GM12891 (cell line): ENCODE data around the gene UQCR11.

ENCODE experiments used
- DNase-seq: peaks from one replicate; pipeline ENCODE4 v3.0.0; 2011; ENCODE audit warnings: low spot score; ENCODE audit not compliant: insufficient read length
- FAIRE-seq: peaks from 2 replicates; lab custom pipeline; 2011; peaks lifted over from hg19 to GRCh38; lab: Jason Lieb, UNC
- PAX5 ChIP-seq: IDR thresholded peaks from 2 replicates; pipeline ENCODE4 v1.6.1; 2011; ENCODE audit warnings: low read length, moderate library complexity, mild to moderate bottlenecking; ENCODE audit not compliant: insufficient read depth, severe bottlenecking
- POLR2A ChIP-seq: IDR thresholded peaks from 2 replicates; pipeline ENCODE4 v1.6.1; 2011; ENCODE audit warnings: low read depth, low read length, control low read depth
- POLR2AphosphoS5 ChIP-seq: IDR thresholded peaks from 2 replicates; pipeline ENCODE4 v1.6.1; 2011; ENCODE audit warnings: low read depth, low read length, control low read depth
- POU2F2 ChIP-seq: IDR thresholded peaks from 2 replicates; pipeline ENCODE4 v1.6.1; 2011; ENCODE audit warnings: low read depth, mild to moderate bottlenecking, control low read depth, low read length, moderate library complexity
- SPI1 ChIP-seq: IDR thresholded peaks from 2 replicates; pipeline ENCODE4 v1.6.1; 2011; ENCODE audit warnings: low read depth, low read length, control low read depth
- TAF1 ChIP-seq: IDR thresholded peaks from 2 replicates; pipeline ENCODE4 v1.6.1; 2011; ENCODE audit warnings: low read depth, low read length, control low read depth

UQCR11 gene

GRCh38 chr19:1592755-1593500 lies 12.3 kb downstream of the UQCR11 start, which contains the start of gene MBD3:
TSS of gene MBD3 (minus strand) at chr19:1592865. CDS start at chr19:1592631, 234 bp downstream.
- FAIRE-seq: peak; percentile 96
- DNase-seq: peak; percentile 94
- TF ChIP-seq POLR2A (peak; percentile 17; the same call in 1 of the 2 replicates), SPI1 (no peak), TAF1 (0 out of 2 replicates have a peak, but pooled peaks have one; percentile 37), POU2F2 (no peak)

GRCh38 chr19:1592024-1592754 lies 13.1 kb downstream of the UQCR11 start:
- no peak for FAIRE-seq
- peak; percentile 96 for DNase-seq
- TF ChIP-seq TAF1 (peak; percentile 83), PAX5 (no peak), POLR2AphosphoS5 (peak; percentile 92), SPI1 (no peak), POLR2A (peak; percentile 91), POU2F2 (peak; percentile 74)

GRCh38 chr19:1591421-1592023 lies 13.7 kb downstream of the UQCR11 start:
- DNase-seq (no peak), FAIRE-seq (no peak)
- TF ChIP-seq PAX5: no peak
- no peak for TF ChIP-seq POLR2AphosphoS5
- no peak for TF ChIP-seq SPI1
- no peak for TF ChIP-seq TAF1
- TF ChIP-seq POU2F2: no peak
- no peak; the same call in 1 of the 2 replicates for TF ChIP-seq POLR2A

GRCh38 chr19:1590641-1591397 lies 14.4 kb downstream of the UQCR11 start:
- no peak for DNase-seq

GRCh38 chr19:1587872-1588271 lies 17.4 kb downstream of the UQCR11 start:
- FAIRE-seq (no peak), DNase-seq (no peak)
- TF ChIP-seq SPI1 (no peak), POLR2AphosphoS5 (no peak), TAF1 (no peak), POU2F2 (no peak), PAX5 (no peak), POLR2A (no peak)

More at GRCh38 chr19:1590641-1591397, 14.4 kb downstream of the UQCR11 start:
- TF ChIP-seq SPI1 (no peak), POLR2A (peak; percentile 42; the same call in 1 of the 2 replicates), POLR2AphosphoS5 (peak; percentile 26; the same call in 1 of the 2 replicates)
- peak; percentile 81 for FAIRE-seq

GRCh38 chr19:1585243-1585580 lies 20.1 kb downstream of the UQCR11 start:
- FAIRE-seq (no peak), DNase-seq (no peak)
- TF ChIP-seq POLR2AphosphoS5: no peak
- TF ChIP-seq POU2F2: no peak
- TF ChIP-seq TAF1: no peak
- TF ChIP-seq PAX5: no peak
- TF ChIP-seq SPI1: no peak
- TF ChIP-seq POLR2A: no peak

- DNase-seq (no peak), FAIRE-seq (no peak)
- TF ChIP-seq TAF1 (no peak), SPI1 (no peak), PAX5 (no peak), POLR2AphosphoS5 (no peak), POLR2A (no peak)
Measured at GRCh38 chr19:1584500-1585242, 20.6 kb downstream of the UQCR11 start.

GRCh38 chr19:1582201-1582600 lies 23.1 kb downstream of the UQCR11 start:
- TF ChIP-seq TAF1 (no peak), PAX5 (no peak), POU2F2 (no peak), SPI1 (no peak), POLR2A (no peak)
- FAIRE-seq (no peak), DNase-seq (no peak)
